HFF-Myc (cell line): ENCODE measurements around the gene SBNO2.

Experiments
- DNase-seq: peaks from one replicate; pipeline ENCODE4 v3.0.0-alpha.2; 2011; ENCODE audit warnings: low read depth; ENCODE audit errors: extremely low read depth
- H3K4me3 ChIP-seq: replicated peaks from 2 replicates; pipeline ENCODE4 v1.5.1; 2011; ENCODE audit warnings: low read depth, mild to moderate bottlenecking, control low read depth, low read length
- TF ChIP-seq, protein P1 (sequence below): IDR thresholded peaks from 2 replicates; pipeline ENCODE4 v1.5.1; 2012; ENCODE audit warnings: mild to moderate bottlenecking, low read depth, low read length, control low read depth; ENCODE audit errors: missing control alignments

SBNO2 gene

DNA sequence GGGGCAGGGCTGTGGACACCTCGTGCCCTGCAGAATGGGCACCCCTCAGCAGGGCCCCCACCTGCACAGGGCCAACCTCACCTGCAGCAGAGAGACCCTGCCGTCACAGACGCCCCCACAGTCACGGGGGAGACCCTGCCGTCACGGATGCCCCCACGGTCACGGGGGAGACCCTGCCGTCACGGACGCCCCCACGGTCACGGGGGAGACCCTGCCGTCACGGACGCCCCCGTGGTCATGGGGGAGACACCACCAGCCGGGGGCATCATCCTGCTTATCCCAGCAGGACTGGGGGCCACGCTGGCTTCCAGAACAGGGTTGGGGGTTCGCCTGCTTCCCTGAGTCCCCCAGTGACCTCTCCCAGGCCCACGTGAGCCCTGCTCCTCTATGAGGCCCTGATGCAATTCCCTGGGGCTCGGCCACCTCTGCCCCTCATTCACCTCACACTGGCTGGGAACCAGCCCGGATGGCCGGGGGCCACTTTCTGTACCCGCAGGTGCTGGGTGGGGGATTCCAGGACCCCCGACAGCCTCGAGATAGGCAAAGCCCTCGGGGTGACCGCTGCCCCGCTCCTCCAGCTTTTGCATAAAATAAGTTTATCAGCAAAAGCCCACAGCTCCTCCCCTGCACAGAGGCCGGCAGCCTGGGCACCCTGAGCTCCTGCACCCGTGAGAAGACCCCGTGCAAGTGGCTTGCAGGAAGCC is 23.6 kb downstream of the SBNO2 start:
- no peak overlapping the region for H3K4me3 ChIP-seq
- TF ChIP-seq, protein P1, sequence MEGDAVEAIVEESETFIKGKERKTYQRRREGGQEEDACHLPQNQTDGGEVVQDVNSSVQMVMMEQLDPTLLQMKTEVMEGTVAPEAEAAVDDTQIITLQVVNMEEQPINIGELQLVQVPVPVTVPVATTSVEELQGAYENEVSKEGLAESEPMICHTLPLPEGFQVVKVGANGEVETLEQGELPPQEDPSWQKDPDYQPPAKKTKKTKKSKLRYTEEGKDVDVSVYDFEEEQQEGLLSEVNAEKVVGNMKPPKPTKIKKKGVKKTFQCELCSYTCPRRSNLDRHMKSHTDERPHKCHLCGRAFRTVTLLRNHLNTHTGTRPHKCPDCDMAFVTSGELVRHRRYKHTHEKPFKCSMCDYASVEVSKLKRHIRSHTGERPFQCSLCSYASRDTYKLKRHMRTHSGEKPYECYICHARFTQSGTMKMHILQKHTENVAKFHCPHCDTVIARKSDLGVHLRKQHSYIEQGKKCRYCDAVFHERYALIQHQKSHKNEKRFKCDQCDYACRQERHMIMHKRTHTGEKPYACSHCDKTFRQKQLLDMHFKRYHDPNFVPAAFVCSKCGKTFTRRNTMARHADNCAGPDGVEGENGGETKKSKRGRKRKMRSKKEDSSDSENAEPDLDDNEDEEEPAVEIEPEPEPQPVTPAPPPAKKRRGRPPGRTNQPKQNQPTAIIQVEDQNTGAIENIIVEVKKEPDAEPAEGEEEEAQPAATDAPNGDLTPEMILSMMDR: no peak
- DNase-seq: no peak

DNA sequence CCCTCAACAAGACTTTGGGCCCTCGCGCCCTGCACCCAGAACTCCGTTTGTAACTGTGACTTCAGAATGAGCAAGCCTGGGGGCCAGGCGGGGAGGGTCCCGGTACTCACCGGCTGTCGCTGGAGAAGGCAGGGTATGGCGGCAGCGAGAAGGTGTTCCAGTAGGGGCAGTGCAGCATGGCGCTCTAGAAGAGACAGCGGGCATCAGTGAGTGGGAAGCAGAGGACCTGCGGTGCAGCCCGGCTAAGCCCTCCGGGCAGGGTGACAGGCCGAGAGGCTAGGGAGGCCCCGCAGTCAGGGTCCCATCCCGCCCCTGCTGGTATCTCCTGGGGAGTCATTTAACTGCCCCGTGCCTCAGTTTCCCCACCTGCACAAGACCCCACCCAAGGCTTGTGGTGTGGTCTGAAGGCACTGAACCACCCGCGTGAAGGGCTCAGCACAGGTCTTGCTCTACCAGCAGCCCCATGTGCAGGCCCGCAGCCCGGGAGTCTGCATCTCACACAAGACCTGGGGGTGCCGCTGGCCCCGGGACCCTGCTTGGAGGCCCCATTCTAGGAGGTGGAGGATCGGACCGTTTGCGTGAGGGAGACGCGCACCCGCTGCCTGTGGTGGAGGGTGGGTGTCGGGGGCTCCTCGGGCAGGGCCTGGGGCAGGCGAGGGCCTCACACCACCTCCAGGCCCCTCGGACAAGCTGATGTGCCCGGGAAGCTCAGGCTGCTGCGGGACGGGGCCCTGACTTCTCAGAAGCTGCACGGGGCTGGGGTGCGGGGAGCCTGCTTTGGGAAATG is 24.6 kb downstream of the SBNO2 start:
- no peak for DNase-seq
- no peak overlapping the region for H3K4me3 ChIP-seq
- TF ChIP-seq, protein P1: no peak

DNA sequence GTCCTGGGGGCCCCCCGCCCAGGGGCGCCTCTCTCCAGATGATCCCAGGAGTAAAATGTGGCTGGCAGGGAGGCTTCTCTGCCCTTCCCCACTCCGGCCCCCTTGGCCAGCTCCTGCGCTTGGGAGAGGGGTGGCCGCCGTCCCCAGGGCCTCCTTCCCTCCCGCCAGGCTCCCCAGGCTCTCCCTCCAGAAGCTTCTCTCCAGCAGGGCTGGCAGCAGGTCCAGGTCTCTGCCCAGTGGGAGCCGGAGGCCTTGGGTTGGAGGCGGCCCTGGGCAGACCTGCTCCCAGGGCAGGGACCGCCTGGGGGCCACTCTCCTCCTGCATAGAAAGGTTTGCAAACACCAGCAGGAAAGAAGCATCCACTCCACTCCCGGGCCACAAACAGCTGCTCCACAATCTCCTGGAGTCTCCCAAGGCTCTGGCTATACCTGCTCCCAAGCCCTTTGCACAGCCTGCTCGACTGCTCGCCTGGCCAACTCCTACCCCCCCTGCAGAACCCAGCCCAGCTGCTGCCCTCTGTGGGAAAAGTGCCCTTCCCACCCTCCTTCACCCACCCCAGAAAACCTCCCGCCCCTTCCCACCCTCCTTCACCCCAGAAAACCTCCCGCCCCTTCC is 26.0 kb downstream of the SBNO2 start:
- no peak overlapping the region for H3K4me3 ChIP-seq
- TF ChIP-seq, protein P1: no peak
- DNase-seq: no peak

DNA sequence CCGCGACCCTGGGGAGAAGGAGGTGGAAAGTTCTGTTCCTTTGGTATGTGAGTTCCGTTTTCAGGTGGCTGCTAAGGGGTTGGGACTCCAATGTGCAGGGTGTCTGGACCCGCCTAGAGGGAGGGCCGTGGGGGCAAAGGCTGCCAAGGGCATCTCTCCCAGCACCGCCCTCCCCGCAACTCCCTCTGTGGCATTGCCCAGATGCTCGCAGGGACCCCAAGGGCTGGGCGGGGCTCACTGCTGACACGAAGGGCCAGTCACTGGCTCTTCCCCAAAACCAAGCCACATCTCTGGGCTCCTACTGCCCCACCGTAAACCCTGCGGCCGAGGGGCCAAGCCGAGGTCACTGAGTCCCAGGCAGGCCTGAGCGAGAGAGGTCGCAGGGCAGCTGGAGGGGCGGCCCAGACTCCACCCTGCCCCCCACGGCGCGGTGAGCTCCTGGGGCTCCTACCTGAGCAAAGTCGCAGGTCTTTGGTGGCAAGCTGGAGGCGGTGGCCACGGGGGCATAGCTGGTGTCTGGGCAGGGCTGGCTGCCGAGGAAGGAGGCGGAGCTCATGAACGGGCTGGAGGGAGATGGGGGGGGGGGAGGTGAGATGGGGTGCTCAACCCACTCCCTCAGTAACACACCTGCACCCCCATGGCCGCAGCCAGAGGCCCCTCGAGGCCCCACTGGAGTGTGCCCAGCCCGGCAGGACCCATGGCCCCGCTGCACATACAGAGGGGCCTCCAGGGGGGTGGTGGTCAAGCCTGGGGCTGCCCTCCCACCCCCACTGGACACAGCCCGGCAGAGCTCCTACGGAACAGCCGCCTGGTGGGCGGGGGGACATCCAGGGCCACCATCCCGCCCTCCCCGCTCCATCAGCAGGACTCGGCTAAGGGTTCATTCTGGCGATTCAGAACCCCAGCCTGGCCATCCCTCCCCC is 26.9 kb downstream of the SBNO2 start:
- no peak overlapping the region for H3K4me3 ChIP-seq
- TF ChIP-seq, protein P1: no peak
- no peak for DNase-seq

DNA sequence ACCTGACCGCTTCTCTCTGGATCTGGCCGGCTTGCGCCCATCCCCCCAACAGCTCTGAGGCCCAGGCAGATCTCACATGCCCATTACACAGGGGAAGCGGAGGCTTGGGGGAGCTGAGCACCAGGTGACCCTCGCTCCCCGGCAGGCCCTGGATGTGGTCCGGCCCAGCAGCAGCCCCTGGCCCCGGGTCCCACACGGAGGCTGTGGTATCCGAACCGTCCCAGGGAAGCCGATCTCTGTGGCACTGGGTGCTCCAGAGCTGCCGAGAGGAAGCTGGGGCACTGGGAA is 27.7 kb downstream of the SBNO2 start:
- no peak for DNase-seq
- H3K4me3 ChIP-seq: no peak overlapping the region
- TF ChIP-seq, protein P1: no peak

DNA sequence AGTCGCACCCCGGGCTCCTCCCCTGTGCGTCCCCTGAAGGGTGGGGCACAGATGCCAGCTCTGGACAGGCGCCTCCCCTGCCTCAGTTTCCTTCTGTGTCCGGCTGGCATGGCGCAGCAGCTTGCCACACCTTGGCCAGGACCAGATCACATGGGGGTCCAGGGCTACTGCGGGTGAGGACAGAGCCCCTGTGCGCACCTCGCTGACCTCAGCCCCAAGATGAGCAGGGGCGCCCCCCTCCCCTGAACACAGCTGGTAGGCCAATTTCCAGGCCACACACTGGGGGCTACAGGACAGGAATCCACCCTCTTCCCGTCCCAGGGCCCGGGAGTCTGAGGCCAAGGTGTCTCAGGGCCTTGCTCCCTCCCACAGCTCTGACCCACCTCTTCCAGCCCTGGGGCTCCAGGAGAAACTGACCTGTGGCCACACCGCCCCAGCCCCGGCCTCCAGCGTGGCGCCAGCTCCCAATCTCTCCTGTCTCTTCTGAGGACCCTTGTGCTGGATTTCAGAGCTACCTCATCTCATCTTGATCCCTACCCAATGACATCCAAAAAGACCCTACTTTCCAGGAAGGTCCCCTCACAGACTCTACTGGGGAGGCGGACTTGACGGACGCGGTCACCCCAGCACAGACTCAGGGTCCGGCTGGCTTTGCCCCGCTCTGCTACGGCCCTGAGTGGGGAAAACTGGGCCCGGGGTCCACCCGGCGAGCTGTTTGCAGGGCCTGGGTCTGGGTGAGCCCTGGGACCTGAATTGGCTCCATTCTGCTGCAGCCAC is 28.2 kb downstream of the SBNO2 start:
- TF ChIP-seq, protein P1: no peak
- no peak overlapping the region for H3K4me3 ChIP-seq
- DNase-seq: no peak
